Stimulated activated CD4-positive, alpha-beta T cell treated with anti-CD3 and anti-CD28 coated beads, Interleukin-12 subunit alpha, Interleukin-12 subunit beta, amount 100 ng/mL, for 48 hours (primary cell): ENCODE results near the gene GPR153.
A peak's percentile ranks its signal among the peaks of the same experiment; 100 is the strongest.
"Not testable (repeated sequence)": the region's sequence is repeated elsewhere in the genome, so short reads cannot be mapped to it uniquely, and the experiment has no call there.

ENCODE experiments used
- DNase-seq, 3 donors: peaks; one replicate each; pipeline ENCODE4 v3.0.0-alpha.2; 2020; ENCODE audit warnings: low read depth in 2 of 3, low spot score in 1 of 3

The GPR153 gene

DNA sequence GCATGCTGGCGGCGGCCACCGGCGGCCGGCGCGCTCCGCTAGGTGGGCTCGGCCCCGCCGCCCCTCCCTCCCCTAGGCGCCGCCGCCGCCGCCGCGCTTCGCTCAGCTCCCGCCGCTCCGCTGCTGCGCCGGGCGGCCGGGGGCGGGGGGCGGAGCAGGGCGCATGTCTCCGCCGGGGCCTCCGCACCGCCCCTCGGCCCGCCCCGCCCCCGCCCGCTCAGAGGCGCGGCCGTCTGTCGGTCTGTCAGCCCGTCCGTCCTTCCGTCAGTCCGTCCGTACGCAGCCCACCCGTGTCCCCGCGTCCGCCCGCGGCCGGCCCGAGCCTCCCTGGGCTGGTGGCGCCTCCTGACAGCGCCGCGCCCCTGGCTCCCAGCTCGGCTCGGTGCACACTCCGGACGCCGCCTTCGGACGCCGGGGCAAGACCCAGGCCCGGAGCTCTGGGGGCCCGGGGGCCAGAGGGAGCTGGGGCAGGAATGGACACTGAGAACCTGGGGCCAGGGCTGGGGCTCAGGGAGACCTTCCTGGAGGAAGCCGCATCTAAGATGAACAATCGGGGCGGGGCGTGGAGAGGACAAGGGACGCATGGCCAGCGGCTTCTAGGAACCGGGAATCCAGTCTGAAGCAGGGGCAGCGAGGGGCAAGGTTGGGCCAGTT is at the start of gene GPR153:
Gene GPR153, minus strand, starts transcription at position 138 of the 654 bp plus-strand sequence. CDS start 6,193 bp downstream, outside the sequence.
- DNase-seq, result peak in 1 of 3 donors; percentile 58

- no peak for DNase-seq
These were observed 49.4 kb upstream of the GPR153 start for GRCh38 chr1:6310116-6310848.

DNA sequence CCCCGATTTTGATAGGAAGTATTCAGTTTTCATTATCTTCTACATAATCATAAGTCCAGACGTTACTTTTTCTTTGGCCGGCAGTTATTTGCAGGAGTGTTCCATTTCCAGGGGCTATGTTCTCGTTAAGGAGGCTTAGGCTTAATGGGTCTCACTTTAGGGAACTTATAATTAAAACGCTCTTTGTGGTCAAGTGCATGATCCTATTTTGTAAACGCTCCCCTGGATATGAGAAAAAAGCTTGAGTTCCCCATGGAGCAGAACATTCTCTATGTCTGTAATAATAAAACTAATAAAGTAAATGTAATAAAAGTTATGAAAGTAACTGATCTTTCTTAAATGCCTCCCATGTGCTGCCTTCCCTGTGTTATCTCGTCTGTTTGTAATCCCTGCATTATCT is 48.7 kb upstream of the GPR153 start:
- no peak for DNase-seq

- DNase-seq, result no peak
These were observed 47.6 kb upstream of the GPR153 start for GRCh38 chr1:6308449-6308848.

- not testable (repeated sequence) for DNase-seq
These were observed 46.8 kb upstream of the GPR153 start for GRCh38 chr1:6307682-6308081.

DNA sequence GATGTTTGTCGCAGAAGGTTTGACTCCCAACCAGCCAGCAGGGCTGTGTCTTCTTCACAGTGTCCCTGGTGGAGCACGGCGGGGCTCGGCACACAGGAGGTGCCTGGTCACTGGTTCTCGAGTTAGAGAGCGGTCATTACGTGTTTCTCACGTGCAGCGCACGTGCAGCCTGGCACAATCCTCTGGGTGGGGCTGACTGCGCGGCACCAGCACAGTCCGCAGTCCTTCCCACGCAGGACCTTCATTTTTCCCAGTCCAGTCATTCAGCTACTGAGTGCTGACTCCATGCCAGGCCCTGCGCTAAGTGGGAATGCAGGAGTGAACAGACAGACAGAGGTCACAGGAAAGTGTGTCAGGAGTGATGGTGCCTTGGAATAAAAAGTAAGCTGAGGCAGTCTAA is 46.2 kb upstream of the GPR153 start:
- no peak for DNase-seq

DNA sequence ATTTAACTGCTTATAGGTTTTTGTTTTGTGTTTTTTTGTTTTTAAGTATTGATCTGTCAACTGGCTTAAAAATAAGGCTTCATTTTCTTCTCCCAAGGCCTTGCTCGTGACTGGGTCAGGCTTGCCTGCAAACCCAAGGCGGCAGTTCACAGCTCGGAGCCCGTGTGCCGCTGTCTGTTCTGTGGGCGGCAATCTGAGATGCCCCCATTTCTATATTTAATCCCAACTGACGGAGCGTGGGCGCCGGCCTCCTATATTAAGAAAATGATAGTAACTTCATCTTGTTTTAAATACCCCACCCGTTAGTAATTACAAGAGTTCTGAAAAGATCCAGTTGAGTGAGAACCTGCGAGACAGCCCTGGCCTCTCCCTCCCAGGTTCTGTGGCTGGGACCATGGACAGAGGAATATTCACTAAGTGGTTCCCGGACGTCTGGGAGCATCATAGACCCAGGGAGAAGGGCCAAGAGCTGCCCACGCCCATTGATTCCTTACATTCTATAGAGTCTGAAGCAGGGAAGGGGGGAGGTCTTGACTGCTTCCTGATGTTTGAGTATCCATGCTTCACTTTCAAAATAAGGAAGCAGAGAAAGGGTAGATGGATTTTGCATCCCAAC is 42.6 kb upstream of the GPR153 start:
- no peak for DNase-seq

DNA sequence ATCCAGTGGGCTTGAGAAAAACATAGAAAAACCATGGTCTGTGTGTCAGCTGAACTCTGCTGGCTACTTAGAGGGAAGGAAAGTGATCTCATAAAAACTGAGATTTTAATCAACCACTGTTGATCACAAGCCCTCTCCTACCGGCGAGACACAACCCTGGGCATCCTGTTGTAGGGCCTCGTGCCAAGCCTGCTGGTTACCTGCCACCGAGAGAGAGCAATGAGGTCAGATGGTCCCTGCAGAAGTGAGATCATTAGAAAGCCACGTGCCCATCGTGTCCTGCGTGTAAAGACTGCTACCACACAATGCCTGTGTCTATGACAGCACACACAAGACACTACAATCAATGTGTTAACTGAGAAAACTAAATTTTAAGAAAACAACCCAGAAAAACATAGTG is 41.7 kb upstream of the GPR153 start:
- no peak for DNase-seq

DNA sequence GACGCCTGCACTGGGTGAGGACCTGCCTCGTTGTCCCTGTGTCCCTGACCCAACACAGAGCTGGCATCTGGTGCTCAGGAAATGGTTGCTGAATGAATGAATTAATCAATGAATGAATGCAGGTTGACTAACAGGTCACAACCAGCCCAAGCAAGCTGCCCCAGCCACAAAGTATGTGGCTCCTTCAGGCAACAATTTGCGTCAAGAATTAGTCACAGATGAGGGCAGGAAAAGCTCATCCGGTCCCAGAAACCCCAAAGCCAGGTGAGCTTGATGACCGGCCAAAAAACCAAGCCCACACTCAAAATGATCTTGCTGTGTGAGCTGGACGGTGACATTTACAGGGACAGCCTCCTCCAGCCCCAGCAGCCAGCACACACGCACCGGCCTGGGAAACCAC is 40.6 kb upstream of the GPR153 start:
- no peak for DNase-seq

GRCh38 chr1:6300342-6301048 is 39.6 kb upstream of the GPR153 start:
- no peak for DNase-seq

DNA sequence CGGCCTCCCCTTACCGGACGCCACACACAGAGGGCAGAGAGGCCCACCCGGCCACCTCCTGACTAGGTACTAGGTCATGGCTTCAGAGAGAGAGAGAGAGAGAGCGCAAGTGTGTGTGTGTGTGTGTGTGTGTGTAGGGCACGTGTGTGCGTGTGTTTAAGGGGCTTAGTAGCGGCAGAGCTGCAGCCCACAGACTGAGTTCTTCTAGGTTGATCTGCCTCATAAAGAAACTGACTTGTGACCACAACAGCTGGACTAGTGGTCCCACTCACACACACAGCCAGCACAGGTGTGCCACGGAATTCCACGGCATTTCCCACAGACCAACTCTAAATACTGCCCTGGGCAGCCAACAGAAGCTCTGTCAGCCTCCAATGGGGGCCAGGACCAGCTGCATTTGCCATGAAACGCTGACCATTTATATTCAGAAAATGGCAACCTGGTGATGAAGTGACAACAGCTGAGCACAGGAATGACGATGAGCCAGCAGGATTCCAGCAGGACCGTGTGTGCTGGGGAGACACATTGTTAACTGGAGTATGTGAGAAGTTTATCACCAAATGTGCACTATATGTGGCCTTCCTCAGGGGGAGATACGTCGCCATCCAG is 38.8 kb upstream of the GPR153 start:
- DNase-seq, result no peak

DNA sequence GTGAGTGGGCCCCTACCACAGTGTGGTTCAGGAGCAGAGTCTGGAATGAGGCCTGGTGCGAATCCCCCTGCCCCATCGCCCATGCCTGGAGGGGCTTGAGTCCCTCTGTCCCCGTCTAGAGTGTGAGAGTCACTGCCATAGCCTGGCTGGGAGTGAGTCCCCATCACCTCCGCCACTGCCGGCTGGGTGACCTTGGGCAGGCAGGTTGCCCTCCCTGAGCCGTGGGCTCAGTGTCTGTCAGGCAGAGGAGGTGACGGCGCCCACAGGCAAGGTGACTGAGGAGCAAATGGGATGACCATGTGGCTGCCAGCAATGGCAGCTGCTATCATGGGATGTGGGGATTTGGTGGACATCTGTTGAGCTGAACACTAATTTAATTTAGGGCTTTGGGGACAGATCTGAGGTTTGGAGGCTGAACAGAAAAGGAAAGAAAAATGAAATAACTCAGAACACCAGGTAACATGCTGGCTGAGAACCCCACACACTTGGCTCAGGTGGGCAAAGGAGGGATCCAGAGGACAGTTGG is 38.1 kb upstream of the GPR153 start:
- DNase-seq, result no peak

DNA sequence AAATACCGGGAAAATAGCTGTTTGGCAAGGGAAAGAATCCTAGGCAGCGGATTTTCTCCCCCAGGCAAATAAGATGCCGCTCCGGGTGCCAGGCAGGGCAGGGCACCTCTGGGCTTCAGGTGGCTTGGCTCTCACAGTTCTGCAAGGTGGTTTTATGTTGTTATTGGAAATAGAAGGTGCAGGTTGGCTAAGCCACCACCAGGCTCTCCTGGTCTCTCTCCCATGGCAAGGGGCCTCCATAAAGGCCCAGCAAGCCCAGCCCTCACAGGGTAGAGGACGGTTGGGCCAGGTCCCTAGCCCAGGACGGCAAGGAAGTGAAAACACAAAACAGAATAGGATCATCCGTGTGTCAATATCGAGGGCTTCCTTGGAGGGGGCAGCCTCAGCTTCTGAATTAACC is 37.6 kb upstream of the GPR153 start:
- DNase-seq, result no peak

GRCh38 chr1:6295910-6296309 is 35.0 kb upstream of the GPR153 start:
- DNase-seq, result no peak

- no peak for DNase-seq
These were observed 34.1 kb upstream of the GPR153 start for GRCh38 chr1:6294890-6295556.

DNA sequence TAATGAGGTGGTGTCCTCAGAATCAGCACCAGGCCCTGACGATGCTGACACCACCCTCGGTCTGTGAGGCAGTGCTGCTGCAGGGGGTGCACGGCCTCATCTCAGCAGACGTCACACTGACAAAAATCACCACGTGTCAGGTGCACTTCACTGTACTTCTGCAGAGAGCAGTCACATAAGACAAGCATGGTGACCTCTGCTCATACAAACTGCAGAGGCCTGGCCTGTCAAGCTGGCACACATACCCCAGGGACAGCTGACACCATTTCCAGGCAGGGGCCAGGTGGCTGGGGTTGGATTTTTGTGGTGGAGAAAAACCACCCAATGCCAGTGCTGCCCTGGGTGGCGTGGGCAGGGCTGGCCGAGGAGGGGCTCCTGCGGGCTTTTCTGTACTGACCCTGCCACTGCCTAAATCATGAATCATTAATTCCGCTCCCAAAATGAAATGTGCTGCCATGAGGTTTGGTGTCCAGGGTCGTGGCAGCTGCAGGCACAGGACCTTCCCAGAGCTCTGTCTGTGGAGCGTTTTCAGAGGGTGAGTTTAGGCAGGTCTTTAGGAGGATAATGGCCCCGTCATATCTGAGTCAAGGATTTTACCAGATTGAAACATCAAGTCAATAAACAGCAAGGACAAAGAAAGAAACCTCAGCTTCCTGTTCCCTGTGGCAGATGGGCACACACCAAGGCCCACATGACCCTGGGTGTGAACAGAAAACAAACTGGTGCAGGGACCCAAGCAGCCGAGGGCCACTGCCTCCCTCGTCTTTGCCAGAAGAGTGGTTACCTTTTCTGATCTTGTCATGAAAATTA is 33.4 kb upstream of the GPR153 start:
- no peak for DNase-seq

DNA sequence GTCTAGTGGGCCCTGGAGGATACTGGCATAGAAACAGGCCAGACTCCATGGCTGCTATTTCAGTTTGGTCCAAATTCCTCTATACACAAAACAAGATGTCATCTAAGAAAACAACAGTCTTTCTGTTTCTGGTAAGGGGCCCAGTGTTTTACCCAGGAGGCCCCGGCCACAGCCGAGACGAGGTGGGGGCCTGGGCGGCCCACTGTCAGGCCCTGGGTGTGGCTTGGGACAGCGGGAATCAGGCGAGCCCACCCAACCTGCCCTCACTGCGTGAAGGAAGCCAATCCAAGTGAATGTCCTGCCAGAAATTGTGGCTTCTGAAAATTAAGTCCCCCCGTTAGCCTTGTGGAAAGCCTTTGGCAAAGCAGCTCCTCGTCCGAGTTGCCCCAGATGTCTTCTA is 31.2 kb upstream of the GPR153 start:
- DNase-seq, result no peak

DNA sequence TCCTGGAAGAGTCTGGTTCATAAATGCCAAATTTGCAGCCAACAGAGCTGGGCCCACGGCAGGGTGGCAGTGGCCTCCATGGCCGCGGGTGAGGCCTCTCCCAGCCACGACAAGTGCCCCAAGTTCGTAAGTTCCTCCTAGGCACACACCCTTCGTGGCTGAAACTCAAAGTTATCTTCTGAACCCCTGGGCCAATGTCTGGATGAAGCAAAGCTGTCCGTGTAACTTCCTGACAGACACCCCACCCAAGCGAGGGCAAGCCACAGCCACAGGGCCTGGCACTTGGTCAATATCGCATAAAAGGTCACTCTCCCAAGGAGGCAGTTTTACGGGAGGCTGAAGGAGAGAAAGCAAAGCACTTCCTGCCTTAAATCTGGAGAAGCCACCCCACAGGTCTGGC is 27.8 kb upstream of the GPR153 start:
- DNase-seq, result no peak

DNA sequence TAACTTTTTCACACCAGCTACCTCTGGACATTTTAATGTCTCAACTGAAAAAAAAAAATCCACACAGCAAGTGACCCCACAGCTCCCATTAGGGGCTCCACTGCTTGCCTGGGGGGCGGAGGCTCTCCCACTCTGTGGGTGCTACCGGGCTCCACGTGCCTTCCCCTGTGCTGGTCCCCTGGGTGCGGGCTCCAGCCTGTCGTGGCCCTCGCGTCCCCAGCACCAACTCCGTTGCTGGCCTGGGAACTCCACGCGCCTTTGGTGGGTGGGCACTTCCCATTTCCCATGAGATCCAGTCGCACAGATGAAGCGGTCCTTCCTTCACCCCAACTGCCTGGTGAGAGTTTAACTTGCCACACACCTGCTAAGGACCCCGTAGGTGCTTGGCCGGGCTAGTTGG is 27.1 kb upstream of the GPR153 start:
- DNase-seq, result no peak

DNA sequence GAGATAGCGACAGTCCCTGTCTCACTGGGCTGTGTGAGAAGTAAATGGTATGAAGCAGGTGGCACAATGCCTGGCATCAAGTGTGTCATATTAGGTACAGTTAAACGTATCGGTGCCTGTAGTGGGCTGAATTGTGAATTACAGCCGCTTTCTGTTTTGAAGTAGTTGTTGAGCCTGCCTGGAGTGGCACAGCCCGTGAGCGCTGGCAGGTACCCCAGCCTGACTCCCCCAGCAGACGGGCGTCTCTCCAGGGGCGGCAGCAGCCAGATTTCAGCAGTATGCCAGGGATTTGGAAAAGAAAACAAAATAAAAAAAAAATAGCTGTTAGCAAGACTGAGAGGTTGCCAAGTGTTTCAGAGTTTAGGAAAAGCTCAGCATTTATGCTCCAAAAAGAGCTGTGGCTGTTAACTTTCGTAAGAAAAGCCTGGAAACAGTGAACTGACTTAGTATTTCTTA is 26.6 kb upstream of the GPR153 start:
- DNase-seq, result no peak
